Upper lobe of right lung (tissue), 1 donor: Measurements from ENCODE around the gene NTRK1. TPM values are rescaled to one million over a fixed set of nuclear protein-coding genes. Genes with fewer than 3 reads are reported as not detected.

ENCODE experiments used
- ATAC-seq: fragments of 200-7000 bp; cut with Tn5 transposase; one replicate; pipeline ENCODE4 v1.9.1; 2020; ENCODE audit warnings: mild to moderate bottlenecking, moderate library complexity
- DNase-seq: peaks from one replicate; pipeline ENCODE4 v3.0.0-alpha.2; 2020
- H3K27ac ChIP-seq: fragments of 200-600 bp; one replicate; pipeline ENCODE4 v1.8.0; 2022
- H3K27me3 ChIP-seq: fragments of 200-600 bp; one replicate; pipeline ENCODE4 v1.8.0; 2022; ENCODE audit warnings: mild to moderate bottlenecking
- H3K36me3 ChIP-seq: fragments of 200-600 bp; one replicate; pipeline ENCODE4 v1.8.0; 2022
- H3K4me1 ChIP-seq: fragments of 200-600 bp; one replicate; pipeline ENCODE4 v1.8.0; 2022
- H3K4me3 ChIP-seq: fragments of 200-600 bp; one replicate; pipeline ENCODE4 v1.8.0; 2022; ENCODE audit warnings: mild to moderate bottlenecking
- H3K9me3 ChIP-seq: fragments of 200-600 bp; one replicate; pipeline ENCODE4 v1.8.0; 2022
- CTCF ChIP-seq: fragments of 200-600 bp; IDR thresholded peaks from one replicate; pipeline ENCODE4 v1.8.0; 2022; ENCODE audit warnings: antibody characterized with exemption
- intact Hi-C: fragments of 100-400 bp; cut with DNase I; formaldehyde crosslinking; loops from one replicate; pipeline ENCODE4 v1.11.0; 2022
- total RNA-seq: library from RNA; stranded (reverse); fragmentation: NEBNext Ultra II Directional; extraction: Animal tissue kit (Norgen Biotek cat#: 25700); gene quantifications from one replicate; pipeline ENCODE4 v1.2.1, GENCODE V29; 2021
- donor health status: DM: no; HTN: yes; CAD: no; lungs with severe emphysema.

Gene NTRK1
- total RNA-seq, 1 donor from 2014 or later, result 1.2 TPM

GRCh38 chr1:156839426-156840109 lies 21.1 kb upstream of the NTRK1 start:
- no peak for ATAC-seq
- intact Hi-C loops, result no loop called here
- Histone ChIP-seq H3K4me1 (no peaks in the 10 kb centered on the region), H3K9me3 (no peaks in the 10 kb centered on the region), H3K4me3 (no peak overlapping the region), H3K27me3 (peaks cover 41% of the 10 kb centered on the region), H3K36me3 (no peaks in the 10 kb centered on the region), H3K27ac (no peak overlapping the region)
- TF ChIP-seq CTCF, result no peak
- DNase-seq, result no peak

GRCh38 chr1:156840186-156840897 lies 20.3 kb upstream of the NTRK1 start:
- intact Hi-C loops, result no loop called here
- no peak for DNase-seq
- Histone ChIP-seq H3K4me3 (no peak overlapping the region), H3K27me3 (peaks cover 49% of the 10 kb centered on the region), H3K9me3 (no peaks in the 10 kb centered on the region), H3K4me1 (no peaks in the 10 kb centered on the region), H3K27ac (no peak overlapping the region), H3K36me3 (no peaks in the 10 kb centered on the region)
- no peak for ATAC-seq
- no peak for TF ChIP-seq CTCF

DNA sequence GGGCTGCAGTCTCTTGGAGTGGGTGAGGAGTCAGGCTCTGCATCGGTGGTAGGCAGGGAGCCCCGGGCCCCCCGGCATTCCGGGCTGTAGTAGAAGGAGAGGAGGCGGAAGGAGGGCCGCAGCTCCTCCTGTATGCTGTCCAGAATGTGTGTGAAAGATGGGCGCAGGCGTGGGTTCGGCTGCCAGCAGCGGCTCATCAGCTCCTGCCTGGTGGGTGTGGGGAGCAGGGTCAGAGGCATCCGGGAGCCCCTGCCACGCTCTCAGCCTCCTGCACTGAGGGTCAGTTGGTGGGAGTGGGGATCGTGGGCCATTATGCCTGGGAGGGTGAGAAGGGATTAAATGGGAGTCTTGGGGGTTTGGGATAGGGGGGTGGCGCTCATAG lies 19.8 kb upstream of the NTRK1 start:
- intact Hi-C loops, result no loop called here
- ATAC-seq, result no peak

GRCh38 chr1:156841295-156841855 lies 19.3 kb upstream of the NTRK1 start:
- H3K4me3 ChIP-seq, result no peak overlapping the region
- TF ChIP-seq CTCF, result no peak
- no peaks in the 10 kb centered on the region for H3K36me3 ChIP-seq
- intact Hi-C loops, result no loop called here
- no peak overlapping the region for H3K27ac ChIP-seq
- DNase-seq (no peak), ATAC-seq (no peak)
- H3K27me3 ChIP-seq, result peaks cover 58% of the 10 kb centered on the region
- no peaks in the 10 kb centered on the region for H3K4me1 ChIP-seq
- no peaks in the 10 kb centered on the region for H3K9me3 ChIP-seq

More for the DNA sequence above, 19.8 kb upstream of the NTRK1 start:
- H3K9me3 ChIP-seq, result no peaks in the 10 kb centered on the region
- H3K36me3 ChIP-seq, result no peaks in the 10 kb centered on the region
- no peaks in the 10 kb centered on the region for H3K4me1 ChIP-seq
- H3K27ac ChIP-seq, result no peak overlapping the region
- TF ChIP-seq CTCF, result no peak
- peaks cover 54% of the 10 kb centered on the region for H3K27me3 ChIP-seq
- no peak overlapping the region for H3K4me3 ChIP-seq
- DNase-seq, result no peak

DNA sequence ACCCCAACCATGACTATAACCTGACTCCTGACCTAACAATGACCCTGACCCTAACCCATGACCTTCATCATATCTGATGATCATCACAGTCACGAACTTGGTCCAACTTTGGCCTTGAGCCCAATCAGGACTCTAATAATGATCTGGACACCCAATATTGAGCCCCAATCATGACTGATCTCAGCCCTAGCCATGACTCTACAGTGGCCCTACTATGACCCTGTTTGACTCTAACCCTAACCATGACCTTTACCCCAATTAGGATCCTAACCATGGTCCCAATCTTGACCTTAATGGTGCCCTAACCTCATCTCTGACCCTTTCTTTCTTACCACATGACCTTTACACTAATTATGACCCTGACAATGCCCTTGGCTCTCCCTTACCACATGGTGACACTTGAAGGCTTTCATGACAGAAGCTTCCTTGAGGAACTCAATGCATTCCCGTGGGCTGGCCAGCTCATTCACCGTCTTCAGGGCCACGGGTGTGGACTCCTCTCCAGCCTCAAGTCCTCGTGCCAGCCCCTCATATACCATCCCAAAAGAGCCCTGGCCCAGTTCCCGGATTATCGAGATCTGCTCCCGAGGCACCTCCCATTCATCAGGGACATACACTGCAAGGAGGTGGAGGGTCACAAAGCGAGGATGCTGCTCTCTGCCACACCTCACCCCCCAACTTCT lies 17.9 kb upstream of the NTRK1 start:
- no peaks in the 10 kb centered on the region for H3K9me3 ChIP-seq
- H3K36me3 ChIP-seq, result no peaks in the 10 kb centered on the region
- H3K4me3 ChIP-seq, result no peak overlapping the region
- H3K4me1 ChIP-seq, result no peaks in the 10 kb centered on the region
- H3K27me3 ChIP-seq, result peaks cover 70% of the 10 kb centered on the region
- H3K27ac ChIP-seq, result no peak overlapping the region
- no peak for ATAC-seq
- DNase-seq, result no peak
- intact Hi-C loops, result no loop called here
- TF ChIP-seq CTCF, result no peak
